Prostate gland (tissue), 2 donors: ENCODE results near the gene PGAP6. TPM values are rescaled to one million over a fixed set of nuclear protein-coding genes. Genes with fewer than 3 reads are reported as not detected.
A peak's percentile ranks its signal among the peaks of the same experiment; 100 is the strongest.

Experiments
- DNase-seq: peaks from one replicate; pipeline ENCODE4 v3.0.0-alpha.2; 2019; ENCODE audit warnings: low spot score
- H3K27ac ChIP-seq, 2 donors: fragments of 200-600 bp; sonication (generic); 2 replicates each; pipeline ENCODE4 v1.5.1; 2017 to 2019
- H3K27me3 ChIP-seq: fragments of 200-600 bp; sonication (generic); replicated peaks from 2 replicates; pipeline ENCODE4 v1.5.1; 2019; ENCODE audit not compliant: insufficient read depth
- H3K36me3 ChIP-seq, 2 donors: fragments of 200-600 bp; sonication (generic); 1 replicate in 1 of 2; 2 replicates in 1 of 2; pipeline versions ENCODE4 v1.5.1 to v1.8.1; 2017 to 2019
- H3K4me1 ChIP-seq: fragments of 200-600 bp; sonication (generic); replicated peaks from 2 replicates; pipeline ENCODE4 v1.5.1; 2019
- H3K4me3 ChIP-seq, 2 donors: fragments of 200-600 bp; sonication (generic); 2 replicates each; pipeline ENCODE4 v1.5.1; 2017 to 2019
- H3K9me3 ChIP-seq: fragments of 200-600 bp; sonication (generic); 2 replicates; pipeline ENCODE4 v1.5.1; 2017
- CTCF ChIP-seq, 4 experiments: fragments of 200-600 bp in 2 of 4; fragments of 450-650 bp in 2 of 4; sonication (generic) in 2 of 4; IDR thresholded peaks; 1 replicate in 3 of 4; 2 replicates in 1 of 4; pipeline ENCODE4 v1.5.1; 2016 to 2019; ENCODE audit warnings: antibody characterized with exemption in 4 of 4, mild to moderate bottlenecking in 2 of 4, moderate library complexity in 2 of 4
- POLR2A ChIP-seq: fragments of 450-650 bp; IDR thresholded peaks from one replicate; pipeline ENCODE4 v1.6.1; 2016; ENCODE audit warnings: antibody characterized with exemption, mild to moderate bottlenecking
- POLR2AphosphoS5 ChIP-seq: sonication (generic); formaldehyde crosslinking; IDR thresholded peaks from one replicate; pipeline ENCODE4 v1.6.1; 2017; ENCODE audit warnings: antibody characterized with exemption
- WGBS: methylation state at CpG from one replicate; pipeline ENCODE4 v1.1.5; 2018; 5-methylcytosine and 5-hydroxymethylcytosine counted together
- intact Hi-C: fragments of 100-400 bp; cut with DNase I; formaldehyde crosslinking; loops from one replicate; pipeline ENCODE4 v1.14.2; 2022
- total RNA-seq, 2 donors: library from RNA; depleted of rRNA; stranded (reverse); fragments of >200 nt; gene quantifications; one replicate each; pipeline ENCODE4 v1.1.0, GENCODE V29; 2016

Gene PGAP6
- total RNA-seq, 2 donors from 2014 or later, result 36.8 to 207 TPM

- 87% methylated on average over 11 of the region's 16 CpGs for WGBS
- H3K4me3 ChIP-seq, result no peak overlapping the region
- DNase-seq, result no peak
- H3K9me3 ChIP-seq, result no peaks in the 10 kb centered on the region
- intact Hi-C loops, result no loop called here
- no peaks in the 10 kb centered on the region for H3K27me3 ChIP-seq
- no peak overlapping the region for H3K27ac ChIP-seq
- H3K4me1 ChIP-seq, result no peaks in the 10 kb centered on the region
- TF ChIP-seq POLR2AphosphoS5 (no peak), POLR2A (no peak), CTCF (IDR thresholded peaks at IDR 0.05) (no peak)
- no peaks in the 10 kb centered on the region for H3K36me3 ChIP-seq
These were observed 25.5 kb upstream of the PGAP6 start for GRCh38 chr16:407253-407652.

GRCh38 chr16:405548-406506, 24.0 kb upstream of the PGAP6 start:
- Histone ChIP-seq H3K27me3 (no peaks in the 10 kb centered on the region), H3K36me3 (no peaks in the 10 kb centered on the region), H3K27ac (no peak overlapping the region), H3K4me1 (peaks cover 2% of the 10 kb centered on the region), H3K4me3 (no peak overlapping the region), H3K9me3 (no peaks in the 10 kb centered on the region)
- WGBS, result 87% methylated on average over 27 of the region's 27 CpGs
- intact Hi-C loops, result no loop called here
- TF ChIP-seq POLR2AphosphoS5 (no peak), POLR2A (no peak), CTCF (IDR thresholded peaks at IDR 0.05) (no peak)
- DNase-seq, result no peak

GRCh38 chr16:404971-405486, 23.3 kb upstream of the PGAP6 start:
- Histone ChIP-seq H3K4me1 (peaks cover 5% of the 10 kb centered on the region), H3K27me3 (no peaks in the 10 kb centered on the region), H3K4me3 (no peak overlapping the region), H3K27ac (no peak overlapping the region), H3K36me3 (no peaks in the 10 kb centered on the region), H3K9me3 (no peaks in the 10 kb centered on the region)
- 89% methylated on average over 12 of the region's 12 CpGs for WGBS
- intact Hi-C loops, result no loop called here
- DNase-seq, result no peak
- TF ChIP-seq POLR2AphosphoS5 (no peak), CTCF (IDR thresholded peaks at IDR 0.05) (no peak), POLR2A (no peak)

- Histone ChIP-seq H3K27me3 (no peaks in the 10 kb centered on the region), H3K4me1 (peaks cover 11% of the 10 kb centered on the region), H3K36me3 (no peaks in the 10 kb centered on the region), H3K27ac (peak within 1 kb of the TSS; percentile 94), H3K4me3 (peak within 1 kb of the TSS; percentile 83), H3K9me3 (no peaks in the 10 kb centered on the region)
- TF ChIP-seq POLR2A (peak; percentile 91), CTCF (IDR thresholded peaks at IDR 0.05) (peak; percentile 52 to 59 (median 54)), POLR2AphosphoS5 (peak; percentile 82)
- intact Hi-C loops, result no loop called here
- WGBS, result under 1% methylated on average over 83 of the region's 91 CpGs
- peak; percentile 96 for DNase-seq
These were observed 19.9 kb upstream of the PGAP6 start, which contains the start of gene DECR2 for GRCh38 chr16:401468-402348. TSS of gene DECR2 (plus strand) at chr16:401885. CDS start at chr16:401964, 79 bp downstream.
